GM12891 (cell line): ENCODE measurements around the gene CLEC3A.

Experiments
- POLR2A ChIP-seq: IDR thresholded peaks from 2 replicates; pipeline ENCODE4 v1.6.1; 2011; ENCODE audit warnings: low read depth, low read length, control low read depth
- TAF1 ChIP-seq: IDR thresholded peaks from 2 replicates; pipeline ENCODE4 v1.6.1; 2011; ENCODE audit warnings: low read depth, low read length, control low read depth

DNA sequence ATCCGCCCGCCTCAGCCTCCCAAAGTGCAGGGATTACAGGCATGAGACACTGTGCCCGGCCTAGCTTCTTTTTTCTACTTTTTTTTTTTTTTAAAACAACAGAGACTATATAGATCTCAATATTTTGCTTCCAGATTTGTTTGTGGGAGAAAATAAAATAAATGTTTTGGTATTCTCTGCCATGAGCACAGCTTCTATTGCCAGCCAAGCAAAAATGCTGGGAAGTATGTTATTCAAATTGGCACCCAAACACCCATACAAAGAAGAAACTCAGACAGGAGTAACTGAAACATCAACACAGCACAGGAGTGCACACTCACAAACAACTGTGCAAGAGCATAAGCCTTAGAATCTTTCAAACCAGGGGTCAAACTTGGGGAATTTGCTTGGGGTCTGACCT is 37.2 kb upstream of the CLEC3A start:
- TF ChIP-seq POLR2A (no peak), TAF1 (no peak)
